Left lung (tissue), 10 donors: ENCODE results near the gene ADAM10. TPM values are rescaled to one million over a fixed set of nuclear protein-coding genes. Genes with fewer than 3 reads are reported as not detected.

ENCODE experiments used
- ATAC-seq: fragments of 200-7000 bp; cut with Tn5 transposase; one replicate; pipeline ENCODE4 v1.9.1; 2020; ENCODE audit warnings: moderate library complexity
- DNase-seq, 4 donors: peaks; one replicate each; pipeline ENCODE4 v3.0.0-alpha.2; 2013 to 2020
- H3K27ac ChIP-seq, 2 donors: fragments of 200-600 bp; sonication (generic) in 1 of 2; one replicate each; pipeline versions ENCODE4 v1.5.0 to v1.8.0; 2020 to 2021
- H3K27me3 ChIP-seq, 2 donors: fragments of 200-600 bp; sonication (generic) in 1 of 2; one replicate each; pipeline versions ENCODE4 v1.5.0 to v1.8.0; 2020 to 2021
- H3K36me3 ChIP-seq, 2 donors: fragments of 200-600 bp; sonication (generic) in 1 of 2; one replicate each; pipeline versions ENCODE4 v1.5.0 to v1.8.0; 2020 to 2021
- H3K4me1 ChIP-seq, 2 donors: fragments of 200-600 bp; one replicate each; pipeline ENCODE4 v1.8.0; 2021
- H3K4me3 ChIP-seq, 2 donors: fragments of 200-600 bp; sonication (generic) in 1 of 2; one replicate each; pipeline versions ENCODE4 v1.5.0 to v1.8.0; 2020 to 2021; ENCODE audit warnings: mild to moderate bottlenecking in 1 of 2
- H3K9me3 ChIP-seq, 2 donors: fragments of 200-600 bp; sonication (generic) in 1 of 2; one replicate each; pipeline versions ENCODE4 v1.5.0 to v1.8.0; 2020 to 2021
- intact Hi-C, 2 donors: fragments of 100-400 bp; cut with DNase I; formaldehyde crosslinking; loops; one replicate each; pipeline versions ENCODE4 v1.11.2 to v1.14.2; 2022
- polyA plus RNA-seq, 6 donors: library from polyadenylated mRNA; unstranded; fragments of 120-200 nt; gene quantifications; one replicate each; pipeline ENCODE4 v1.2.1, GENCODE V29; 2013; ENCODE audit not compliant: insufficient read length in 6 of 6
- total RNA-seq, 2 donors: library from RNA; stranded (reverse); fragmentation: NEBNext Ultra II Directional; extraction: Animal tissue kit (Norgen Biotek cat#: 25700); gene quantifications; one replicate each; pipeline ENCODE4 v1.2.1, GENCODE V29; 2021
- TF ChIP-seq, protein P1 (sequence below), 2 donors: fragments of 200-600 bp; sonication (generic) in 1 of 2; IDR thresholded peaks; one replicate each; pipeline versions ENCODE4 v1.5.0 to v1.8.0; 2021; ENCODE audit warnings: antibody characterized with exemption in 2 of 2
- donor health status: DM: no; HTN: yes; CAD: no.
- donor health status: DM: no; HTN: no; CAD: no.

The ADAM10 gene
- total and polyA plus RNA-seq, 8 donors = 130 to 167 (median 156) TPM

DNA sequence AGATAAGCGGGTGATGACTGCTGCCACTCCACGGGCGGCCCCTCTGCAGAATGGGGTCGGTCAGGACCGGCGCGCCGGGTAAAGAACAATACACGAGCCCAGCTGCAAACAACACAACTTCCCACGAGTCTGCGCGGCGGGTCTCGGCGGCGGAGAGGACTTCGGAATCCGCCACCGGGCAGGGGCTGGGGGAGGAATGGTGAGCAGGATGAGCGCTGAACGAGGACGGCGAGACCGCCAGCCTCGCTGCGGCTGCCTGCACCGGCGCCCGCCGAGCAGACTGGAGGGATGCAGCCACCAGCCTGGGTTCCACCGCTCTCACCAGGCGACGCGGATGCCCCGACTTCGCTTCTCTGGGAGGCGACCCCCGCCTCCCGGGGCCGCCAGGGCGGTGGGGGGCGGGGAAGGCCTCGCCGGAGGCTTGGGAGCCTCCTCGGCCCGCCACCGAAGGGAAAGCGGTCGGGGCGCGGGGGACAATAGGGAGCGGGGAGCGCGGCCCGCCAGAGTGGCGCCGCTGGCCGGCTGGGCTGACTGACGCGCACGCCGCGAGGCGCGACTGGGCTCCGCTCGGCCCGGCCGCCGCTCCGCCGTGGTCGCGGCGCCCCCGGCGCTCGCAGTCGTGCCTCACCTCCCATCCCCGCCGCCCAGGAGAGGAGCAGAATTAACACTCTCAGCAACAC, 515 bp downstream of the ADAM10 start:
- Histone ChIP-seq H3K4me1 (peaks cover 8 to 43% of the 10 kb centered on the region in 2 donors), H3K27me3 (no peaks in the 10 kb centered on the region), H3K36me3 (no peaks in the 10 kb centered on the region), H3K9me3 (no peaks in the 10 kb centered on the region), H3K27ac (peak overlapping the region; percentile 96 to 98), H3K4me3 (peak overlapping the region; percentile 80 to 85)
- intact Hi-C loops = no loop called here
- DNase-seq (peak; percentile 56 to 92 (median 56)), ATAC-seq (peak; percentile 37)
- TF ChIP-seq, protein P1, sequence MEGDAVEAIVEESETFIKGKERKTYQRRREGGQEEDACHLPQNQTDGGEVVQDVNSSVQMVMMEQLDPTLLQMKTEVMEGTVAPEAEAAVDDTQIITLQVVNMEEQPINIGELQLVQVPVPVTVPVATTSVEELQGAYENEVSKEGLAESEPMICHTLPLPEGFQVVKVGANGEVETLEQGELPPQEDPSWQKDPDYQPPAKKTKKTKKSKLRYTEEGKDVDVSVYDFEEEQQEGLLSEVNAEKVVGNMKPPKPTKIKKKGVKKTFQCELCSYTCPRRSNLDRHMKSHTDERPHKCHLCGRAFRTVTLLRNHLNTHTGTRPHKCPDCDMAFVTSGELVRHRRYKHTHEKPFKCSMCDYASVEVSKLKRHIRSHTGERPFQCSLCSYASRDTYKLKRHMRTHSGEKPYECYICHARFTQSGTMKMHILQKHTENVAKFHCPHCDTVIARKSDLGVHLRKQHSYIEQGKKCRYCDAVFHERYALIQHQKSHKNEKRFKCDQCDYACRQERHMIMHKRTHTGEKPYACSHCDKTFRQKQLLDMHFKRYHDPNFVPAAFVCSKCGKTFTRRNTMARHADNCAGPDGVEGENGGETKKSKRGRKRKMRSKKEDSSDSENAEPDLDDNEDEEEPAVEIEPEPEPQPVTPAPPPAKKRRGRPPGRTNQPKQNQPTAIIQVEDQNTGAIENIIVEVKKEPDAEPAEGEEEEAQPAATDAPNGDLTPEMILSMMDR (IDR thresholded peaks at IDR 0.05) = no peak

DNA sequence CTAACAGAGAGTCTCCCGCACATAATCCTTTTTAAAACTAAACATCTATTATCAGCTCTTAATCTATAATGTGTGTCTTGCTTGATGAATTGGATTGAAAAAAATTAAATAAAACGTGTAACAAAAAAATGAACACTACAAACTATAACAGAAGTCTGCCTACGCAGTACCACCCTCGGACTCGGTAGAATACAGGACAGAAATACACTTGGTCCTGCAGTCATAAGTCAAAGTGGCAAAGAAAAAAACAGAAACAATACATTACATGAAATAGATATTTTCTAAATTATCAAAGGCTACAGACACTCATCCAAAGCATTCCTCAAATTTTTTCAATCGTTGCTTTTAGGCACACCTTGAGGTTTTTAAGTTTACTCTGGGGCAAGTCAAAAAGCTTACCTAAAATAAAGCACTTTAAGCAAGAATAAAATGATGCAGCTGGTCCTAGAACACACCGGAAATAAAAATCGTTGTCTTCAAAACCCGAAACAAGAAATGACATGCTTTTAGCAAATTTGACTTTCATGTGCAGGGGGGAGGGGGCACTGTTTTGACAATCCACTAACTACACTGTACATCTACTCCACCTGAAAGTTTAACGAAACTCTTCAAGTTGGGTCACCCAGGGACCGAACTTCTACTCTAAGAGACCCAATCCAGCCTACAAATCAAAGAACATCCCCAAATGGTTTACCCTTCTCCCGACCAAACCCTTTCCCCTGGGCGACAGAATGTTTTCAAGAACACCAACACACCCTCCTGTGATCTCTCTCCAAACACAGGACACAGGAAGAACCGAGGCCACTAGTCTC, 1.3 kb downstream of the ADAM10 start:
- TF ChIP-seq, protein P1 (IDR thresholded peaks at IDR 0.05) = no peak
- Histone ChIP-seq H3K9me3 (no peaks in the 10 kb centered on the region), H3K27me3 (no peaks in the 10 kb centered on the region), H3K36me3 (no peaks in the 10 kb centered on the region), H3K4me3 (peak overlapping the region; percentile 80 to 85), H3K27ac (peak overlapping the region; percentile 96 to 98), H3K4me1 (peaks cover 8 to 47% of the 10 kb centered on the region in 2 donors)
- DNase-seq (peak in 1 of 4 donors; percentile 29), ATAC-seq (no peak)
- intact Hi-C loops = no loop called here

DNA sequence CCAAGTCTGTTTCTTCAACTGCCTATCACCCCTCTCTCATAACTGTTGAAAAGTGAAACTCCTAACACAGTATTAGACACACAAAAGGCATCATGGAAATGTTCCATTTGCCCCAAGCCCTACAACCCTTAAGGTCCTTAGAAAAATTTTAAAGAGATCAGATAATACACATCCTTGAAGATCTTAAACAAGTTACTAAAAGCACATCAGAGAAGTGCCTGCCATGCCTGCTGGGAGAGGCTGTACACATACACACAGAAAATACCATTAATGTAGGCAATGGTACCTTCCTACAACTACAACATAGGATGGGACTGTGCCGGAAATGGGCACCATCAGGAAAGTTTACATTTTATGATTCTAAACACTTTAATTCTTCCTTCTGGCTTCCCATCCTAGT, 3.3 kb downstream of the ADAM10 start:
- Histone ChIP-seq H3K4me3 (no peak overlapping the region), H3K27ac (no peak overlapping the region), H3K4me1 (peaks cover 18 to 68% of the 10 kb centered on the region in 2 donors), H3K36me3 (no peaks in the 10 kb centered on the region), H3K27me3 (no peaks in the 10 kb centered on the region), H3K9me3 (no peaks in the 10 kb centered on the region)
- TF ChIP-seq, protein P1 (IDR thresholded peaks at IDR 0.05) = no peak
- ATAC-seq (no peak), DNase-seq (no peak)
- intact Hi-C loops = no loop called here

DNA sequence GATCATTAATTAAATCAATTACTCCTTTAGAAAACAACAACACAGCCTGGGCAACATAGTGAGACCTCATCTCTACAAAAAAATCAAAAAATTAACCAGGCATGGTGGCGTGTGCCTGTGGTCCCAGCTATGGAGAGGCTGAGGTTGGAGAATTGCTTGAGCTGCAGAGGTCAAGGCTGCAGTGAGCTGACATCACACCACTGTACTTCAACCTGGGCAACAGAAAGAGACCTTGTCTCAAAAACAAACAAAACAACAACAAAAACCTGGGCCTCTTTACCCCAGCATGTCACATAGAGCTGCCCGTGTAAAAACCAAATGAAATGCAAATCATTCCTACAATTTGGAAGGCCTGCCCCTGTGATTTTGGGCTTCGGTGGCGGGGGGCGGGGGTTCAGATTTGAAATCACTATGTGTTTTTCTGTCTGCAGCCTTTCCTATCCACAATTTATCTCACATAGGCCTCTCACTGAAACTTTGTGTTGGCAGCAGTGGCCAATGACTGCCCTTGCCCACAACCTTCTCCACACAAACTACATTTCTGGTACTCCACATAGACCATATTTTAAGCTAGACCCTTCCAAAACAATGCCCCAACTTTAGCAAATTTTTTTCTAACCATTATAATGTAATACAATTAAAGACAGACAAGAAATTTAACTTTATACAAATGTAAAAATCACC, 6.5 kb downstream of the ADAM10 start:
- no peak overlapping the region for H3K4me3 ChIP-seq
- no peaks in the 10 kb centered on the region for H3K27me3 ChIP-seq
- H3K27ac ChIP-seq = peak overlapping the region in 1 of 2 donors; percentile 71
- ATAC-seq (peak; percentile 20), DNase-seq (no peak)
- intact Hi-C loops = no loop called here
- H3K36me3 ChIP-seq = no peaks in the 10 kb centered on the region
- TF ChIP-seq, protein P1 (IDR thresholded peaks at IDR 0.05) = no peak
- peaks cover 27 to 89% of the 10 kb centered on the region in 2 donors for H3K4me1 ChIP-seq
- no peaks in the 10 kb centered on the region for H3K9me3 ChIP-seq
